GM21423 (cell line): ENCODE data around the gene PRKCH.

Source experiments
- ATAC-seq: cut with Tn5 transposase; IDR thresholded peaks from one replicate; pipeline ENCODE4 v1.9.1; 2021; ENCODE audit warnings: mild to moderate bottlenecking, moderate library complexity; ENCODE audit not compliant: unreplicated experiment

Gene PRKCH

GRCh38 chr14:61575551-61576150 is 254.3 kb downstream of the PRKCH start:
- ATAC-seq = no peak

GRCh38 chr14:61577506-61577931 is 256.1 kb downstream of the PRKCH start:
- ATAC-seq = no peak

- ATAC-seq = no peak
Observed at GRCh38 chr14:61578745-61579144, 257.4 kb downstream of the PRKCH start.

GRCh38 chr14:61581340-61581739 is 260.0 kb downstream of the PRKCH start:
- no peak for ATAC-seq

- no peak for ATAC-seq
Observed at GRCh38 chr14:61581955-61582615, 260.7 kb downstream of the PRKCH start.

GRCh38 chr14:61582815-61583214 is 261.4 kb downstream of the PRKCH start:
- ATAC-seq = no peak

GRCh38 chr14:61584331-61584741 is 263.0 kb downstream of the PRKCH start:
- no peak for ATAC-seq

- ATAC-seq = no peak
Observed at GRCh38 chr14:61585598-61586543, 264.5 kb downstream of the PRKCH start.

GRCh38 chr14:61586544-61587055 is 265.2 kb downstream of the PRKCH start:
- no peak for ATAC-seq

- ATAC-seq = no peak
Observed at GRCh38 chr14:61587081-61587713, 265.8 kb downstream of the PRKCH start.

GRCh38 chr14:61588419-61588901 is 267.1 kb downstream of the PRKCH start:
- no peak for ATAC-seq

GRCh38 chr14:61589691-61590581 is 268.6 kb downstream of the PRKCH start:
- ATAC-seq = no peak

GRCh38 chr14:61591862-61592261 is 270.5 kb downstream of the PRKCH start:
- no peak for ATAC-seq

GRCh38 chr14:61593330-61593729 is 272.0 kb downstream of the PRKCH start:
- ATAC-seq = no peak

- ATAC-seq = no peak
Observed at GRCh38 chr14:61596990-61597389, 275.6 kb downstream of the PRKCH start.

GRCh38 chr14:61598980-61599379 is 277.6 kb downstream of the PRKCH start:
- no peak for ATAC-seq

- no peak for ATAC-seq
Observed at GRCh38 chr14:61599942-61600341, 278.6 kb downstream of the PRKCH start.
